ENCODE results near the gene METTL9.

METTL9 gene

GRCh38 chr16:21698169-21699032 lies 99.0 kb downstream of the METTL9 start:
- Histone ChIP-seq H3K4me1 (ENCODE audit: control insufficient read depth, insufficient read depth, low read length) (no peaks in the 10 kb centered on the region), H3K9ac (ENCODE audit: low read length) (no peak overlapping the region), H3K36me3 (ENCODE audit: control insufficient read depth, insufficient read depth, low read length, severe bottlenecking) (no peaks in the 10 kb centered on the region), H3K9me3 (ENCODE audit: control insufficient read depth, low read length) (peaks cover 5% of the 10 kb centered on the region), H3K27me3 (replicated peaks; ENCODE audit: control insufficient read depth, insufficient read depth, low read length) (no peaks in the 10 kb centered on the region), H3K4me3 (ENCODE audit: low read length) (no peak overlapping the region)
- DNase-seq (ENCODE audit: low read depth) = no peak

DNA sequence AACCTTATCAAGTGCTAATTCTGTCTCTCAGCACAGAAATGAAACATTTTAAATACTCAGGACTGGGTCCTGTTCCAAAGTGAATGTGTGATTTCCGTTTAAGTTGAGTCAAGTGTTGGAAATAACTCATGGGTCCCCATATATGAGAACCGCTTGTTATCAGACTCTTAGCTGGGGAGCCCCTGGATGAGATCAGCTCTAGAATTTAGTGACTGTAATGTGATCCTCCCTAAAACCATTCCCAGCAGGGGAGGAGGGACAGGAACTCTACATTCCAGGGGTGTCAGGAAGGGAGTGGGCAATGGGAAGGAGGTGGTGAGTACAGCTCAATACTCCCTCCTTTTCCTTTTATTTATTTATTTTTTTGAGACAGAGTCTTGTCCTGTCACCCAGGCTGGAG lies 101.9 kb downstream of the METTL9 start:
- no peak overlapping the region for H3K4me3 ChIP-seq (ENCODE audit: low read length)
- H3K27me3 ChIP-seq (replicated peaks; ENCODE audit: control insufficient read depth, insufficient read depth, low read length) = peaks cover 7% of the 10 kb centered on the region
- no peaks in the 10 kb centered on the region for H3K36me3 ChIP-seq (ENCODE audit: control insufficient read depth, insufficient read depth, low read length, severe bottlenecking)
- peaks cover 5% of the 10 kb centered on the region for H3K9me3 ChIP-seq (ENCODE audit: control insufficient read depth, low read length)
- DNase-seq (ENCODE audit: low read depth) = no peak
- no peaks in the 10 kb centered on the region for H3K4me1 ChIP-seq (ENCODE audit: control insufficient read depth, insufficient read depth, low read length)
- no peak overlapping the region for H3K9ac ChIP-seq (ENCODE audit: low read length)

GRCh38 chr16:21702276-21702675 lies 102.9 kb downstream of the METTL9 start:
- H3K9ac ChIP-seq (ENCODE audit: low read length) = no peak overlapping the region

DNA sequence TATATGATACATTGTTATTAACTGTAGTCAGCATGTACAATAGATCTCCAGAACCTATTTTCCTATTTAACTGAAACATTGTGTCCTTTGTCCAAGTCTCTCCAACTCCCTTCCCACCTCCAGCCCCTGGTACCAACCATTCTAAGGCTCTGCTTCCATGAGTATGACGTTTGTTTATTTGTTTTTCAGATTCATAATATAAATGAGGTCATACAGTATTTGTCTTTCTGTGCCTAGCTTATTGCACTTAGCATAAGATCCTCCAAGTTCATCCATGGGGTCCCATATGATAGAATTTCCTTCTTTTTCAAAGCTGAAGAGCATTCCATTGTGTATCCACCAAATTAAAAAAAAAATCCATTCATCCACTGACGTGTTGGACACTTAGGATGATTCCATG lies 103.8 kb downstream of the METTL9 start:
- no peak for DNase-seq (ENCODE audit: low read depth)
- Histone ChIP-seq H3K4me3 (ENCODE audit: low read length) (no peak overlapping the region), H3K36me3 (ENCODE audit: control insufficient read depth, insufficient read depth, low read length, severe bottlenecking) (no peaks in the 10 kb centered on the region), H3K9me3 (ENCODE audit: control insufficient read depth, low read length) (peaks cover 5% of the 10 kb centered on the region), H3K9ac (ENCODE audit: low read length) (no peak overlapping the region), H3K4me1 (ENCODE audit: control insufficient read depth, insufficient read depth, low read length) (no peaks in the 10 kb centered on the region), H3K27me3 (replicated peaks; ENCODE audit: control insufficient read depth, insufficient read depth, low read length) (peaks cover 10% of the 10 kb centered on the region)

More at GRCh38 chr16:21702276-21702675, 102.9 kb downstream of the METTL9 start:
- no peak overlapping the region for H3K4me3 ChIP-seq (ENCODE audit: low read length)
- no peaks in the 10 kb centered on the region for H3K4me1 ChIP-seq (ENCODE audit: control insufficient read depth, insufficient read depth, low read length)
- H3K27me3 ChIP-seq (replicated peaks; ENCODE audit: control insufficient read depth, insufficient read depth, low read length) = peaks cover 7% of the 10 kb centered on the region
- peaks cover 5% of the 10 kb centered on the region for H3K9me3 ChIP-seq (ENCODE audit: control insufficient read depth, low read length)
- no peaks in the 10 kb centered on the region for H3K36me3 ChIP-seq (ENCODE audit: control insufficient read depth, insufficient read depth, low read length, severe bottlenecking)
- DNase-seq (ENCODE audit: low read depth) = no peak

DNA sequence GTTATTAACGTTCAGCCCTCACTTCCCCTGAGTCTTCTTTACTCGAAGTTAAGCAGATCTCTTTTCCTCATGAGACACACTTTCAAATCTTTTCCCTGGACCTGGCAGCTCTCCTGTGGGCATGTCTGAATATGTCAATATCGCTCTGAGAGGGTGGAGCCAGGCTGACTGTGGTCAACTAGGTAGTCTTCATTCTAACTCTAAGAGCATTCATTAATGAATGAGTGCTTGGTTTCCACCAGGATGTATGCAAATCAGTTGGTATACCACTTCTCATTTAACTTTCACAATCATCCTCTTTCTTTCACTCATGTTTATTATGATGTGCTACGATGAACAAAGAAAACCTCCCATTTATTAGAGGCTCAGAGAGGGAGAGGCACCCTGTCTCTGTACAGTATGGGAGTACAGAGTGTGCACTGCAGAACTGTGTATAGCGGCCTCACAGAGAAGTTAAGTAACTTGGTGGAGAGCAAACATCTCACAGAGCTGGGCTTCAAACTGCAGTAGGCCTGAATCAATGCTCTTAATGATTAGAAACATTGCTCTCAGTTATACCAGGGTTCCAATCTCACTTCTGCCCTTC lies 104.3 kb downstream of the METTL9 start:
- Histone ChIP-seq H3K9me3 (ENCODE audit: control insufficient read depth, low read length) (peaks cover 5% of the 10 kb centered on the region), H3K9ac (ENCODE audit: low read length) (no peak overlapping the region), H3K4me1 (ENCODE audit: control insufficient read depth, insufficient read depth, low read length) (no peaks in the 10 kb centered on the region), H3K27me3 (replicated peaks; ENCODE audit: control insufficient read depth, insufficient read depth, low read length) (peaks cover 11% of the 10 kb centered on the region), H3K36me3 (ENCODE audit: control insufficient read depth, insufficient read depth, low read length, severe bottlenecking) (no peaks in the 10 kb centered on the region), H3K4me3 (ENCODE audit: low read length) (no peak overlapping the region)
- no peak for DNase-seq (ENCODE audit: low read depth)

- Histone ChIP-seq H3K9ac (ENCODE audit: low read length) (no peak overlapping the region), H3K4me1 (ENCODE audit: control insufficient read depth, insufficient read depth, low read length) (no peaks in the 10 kb centered on the region), H3K4me3 (ENCODE audit: low read length) (no peak overlapping the region), H3K36me3 (ENCODE audit: control insufficient read depth, insufficient read depth, low read length, severe bottlenecking) (no peaks in the 10 kb centered on the region), H3K27me3 (replicated peaks; ENCODE audit: control insufficient read depth, insufficient read depth, low read length) (peaks cover 11% of the 10 kb centered on the region), H3K9me3 (ENCODE audit: control insufficient read depth, low read length) (peaks cover 5% of the 10 kb centered on the region)
- no peak for DNase-seq (ENCODE audit: low read depth)
Measured at GRCh38 chr16:21704266-21704665, 104.9 kb downstream of the METTL9 start.

DNA sequence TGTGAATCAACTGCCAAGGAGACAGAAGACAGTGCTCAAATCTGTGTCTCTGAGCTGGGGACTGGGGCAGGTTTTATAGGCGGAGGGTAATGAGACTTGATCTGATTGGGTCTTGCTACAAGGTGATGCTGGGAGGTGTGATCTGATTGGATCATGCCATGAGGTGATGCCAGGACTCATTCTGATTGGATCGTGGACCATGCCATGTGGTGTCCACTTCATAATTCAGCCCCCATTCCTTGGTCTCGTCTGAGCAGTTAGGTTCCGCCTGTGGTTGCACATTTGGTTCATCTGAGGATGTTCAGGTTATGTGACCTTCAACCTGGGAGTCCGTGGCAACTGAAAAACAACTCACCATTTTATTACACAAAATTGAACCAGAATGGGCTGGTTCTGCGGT lies 105.4 kb downstream of the METTL9 start:
- Histone ChIP-seq H3K27me3 (replicated peaks; ENCODE audit: control insufficient read depth, insufficient read depth, low read length) (peaks cover 11% of the 10 kb centered on the region), H3K4me1 (ENCODE audit: control insufficient read depth, insufficient read depth, low read length) (no peaks in the 10 kb centered on the region), H3K9me3 (ENCODE audit: control insufficient read depth, low read length) (peaks cover 5% of the 10 kb centered on the region), H3K4me3 (ENCODE audit: low read length) (no peak overlapping the region), H3K36me3 (ENCODE audit: control insufficient read depth, insufficient read depth, low read length, severe bottlenecking) (no peaks in the 10 kb centered on the region), H3K9ac (ENCODE audit: low read length) (no peak overlapping the region)
- DNase-seq (ENCODE audit: low read depth) = no peak

Data from adipocyte (in vitro differentiated cells).